Omental fat pad (tissue), 4 donors: ENCODE measurements around the gene PLA2G2D. TPM values are rescaled to one million over a fixed set of nuclear protein-coding genes. Genes with fewer than 3 reads are reported as not detected.

Experiments
- ATAC-seq: fragments of 150-250 bp; one replicate; pipeline ENCODE4 v1.9.1; 2016; ENCODE audit warnings: mild to moderate bottlenecking, moderate library complexity; ENCODE audit not compliant: low FRiP score
- DNase-seq: peaks from one replicate; pipeline ENCODE4 v3.0.0-alpha.2; 2019; ENCODE audit warnings: low spot score
- total RNA-seq, 4 donors: library from RNA; depleted of rRNA; stranded (reverse); fragments of >200 nt; gene quantifications; one replicate each; pipeline ENCODE4 v1.1.0, GENCODE V29; 2016
- TF ChIP-seq, protein P1 (sequence below), 3 donors: fragments of 450-650 bp; IDR thresholded peaks; one replicate each; pipeline ENCODE4 v1.5.1; 2016 to 2017; ENCODE audit warnings: antibody characterized with exemption in 3 of 3, mild to moderate bottlenecking in 3 of 3, moderate library complexity in 2 of 3

Gene PLA2G2D
- total RNA-seq, 4 donors from 2014 or later, result not detected

DNA sequence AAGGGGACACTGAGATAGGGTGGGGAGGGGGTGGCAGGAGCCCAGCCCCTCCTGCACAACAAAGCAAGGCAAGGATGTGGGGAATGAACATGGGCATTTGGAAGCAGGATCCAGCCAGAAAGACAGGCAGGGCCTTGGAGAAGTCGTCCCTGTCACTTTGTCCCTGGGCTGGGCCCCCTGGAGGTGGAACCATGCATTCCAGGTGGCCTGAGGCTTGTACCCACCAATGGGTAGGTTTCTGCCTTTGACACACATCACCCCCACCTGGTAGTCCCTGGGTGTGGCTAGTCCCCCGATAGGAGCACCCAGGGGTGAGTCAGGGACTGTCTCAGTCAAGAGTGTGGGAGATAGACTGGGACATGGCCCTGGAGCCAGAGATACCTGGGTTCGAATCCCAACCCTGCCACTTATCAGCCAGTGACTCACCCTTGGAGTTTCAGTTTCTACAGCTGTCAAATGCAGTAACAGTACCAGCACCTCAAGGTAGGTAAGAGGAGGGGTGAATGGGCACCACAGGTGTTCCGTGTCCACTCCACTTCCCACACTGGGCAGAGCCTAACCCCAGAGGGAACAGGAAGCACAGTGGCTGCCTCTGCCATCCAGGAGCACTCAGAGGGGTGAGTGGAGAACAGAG lies 10.0 kb downstream of the PLA2G2D start:
- no peak for ATAC-seq
- DNase-seq, result no peak
- TF ChIP-seq, protein P1, sequence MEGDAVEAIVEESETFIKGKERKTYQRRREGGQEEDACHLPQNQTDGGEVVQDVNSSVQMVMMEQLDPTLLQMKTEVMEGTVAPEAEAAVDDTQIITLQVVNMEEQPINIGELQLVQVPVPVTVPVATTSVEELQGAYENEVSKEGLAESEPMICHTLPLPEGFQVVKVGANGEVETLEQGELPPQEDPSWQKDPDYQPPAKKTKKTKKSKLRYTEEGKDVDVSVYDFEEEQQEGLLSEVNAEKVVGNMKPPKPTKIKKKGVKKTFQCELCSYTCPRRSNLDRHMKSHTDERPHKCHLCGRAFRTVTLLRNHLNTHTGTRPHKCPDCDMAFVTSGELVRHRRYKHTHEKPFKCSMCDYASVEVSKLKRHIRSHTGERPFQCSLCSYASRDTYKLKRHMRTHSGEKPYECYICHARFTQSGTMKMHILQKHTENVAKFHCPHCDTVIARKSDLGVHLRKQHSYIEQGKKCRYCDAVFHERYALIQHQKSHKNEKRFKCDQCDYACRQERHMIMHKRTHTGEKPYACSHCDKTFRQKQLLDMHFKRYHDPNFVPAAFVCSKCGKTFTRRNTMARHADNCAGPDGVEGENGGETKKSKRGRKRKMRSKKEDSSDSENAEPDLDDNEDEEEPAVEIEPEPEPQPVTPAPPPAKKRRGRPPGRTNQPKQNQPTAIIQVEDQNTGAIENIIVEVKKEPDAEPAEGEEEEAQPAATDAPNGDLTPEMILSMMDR (IDR thresholded peaks at IDR 0.05), result no peak

DNA sequence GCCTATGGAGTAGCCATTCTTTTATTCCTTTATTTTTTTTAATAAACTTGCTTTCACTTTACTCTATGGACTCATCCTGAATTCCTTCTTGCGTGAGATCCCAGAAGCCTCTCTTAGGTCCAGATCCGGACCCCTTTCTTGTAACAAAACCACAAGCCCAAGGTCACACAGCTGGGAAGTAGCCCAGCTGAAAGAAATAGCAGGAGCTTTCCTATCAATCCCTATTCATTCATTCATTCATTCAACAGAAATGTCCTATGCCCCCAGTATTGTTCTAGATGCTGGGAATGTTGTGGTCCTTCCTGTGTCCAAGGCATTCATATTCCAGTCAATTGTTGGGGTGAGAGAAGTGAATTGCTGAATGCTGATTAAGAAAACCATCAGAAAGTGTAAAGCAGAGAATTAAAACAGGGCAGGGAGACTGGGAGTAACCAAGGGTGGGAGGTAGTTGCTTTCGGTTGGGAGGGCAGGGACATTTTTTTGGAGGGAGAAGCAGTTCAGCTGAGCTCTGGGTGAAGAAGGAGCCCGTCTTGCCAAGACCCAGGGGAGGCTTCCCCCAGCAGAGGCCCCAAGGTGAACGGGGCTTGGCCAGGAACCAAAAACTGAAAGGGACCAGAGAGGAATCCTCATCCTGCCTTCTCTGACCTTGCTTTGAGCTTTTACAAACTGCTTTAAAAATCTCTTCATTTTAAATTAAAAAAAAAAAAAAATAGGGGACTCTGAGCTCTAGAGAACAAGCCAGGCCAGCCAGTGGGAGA lies 10.8 kb downstream of the PLA2G2D start:
- no peak for DNase-seq
- TF ChIP-seq, protein P1 (IDR thresholded peaks at IDR 0.05), result no peak
- no peak for ATAC-seq

DNA sequence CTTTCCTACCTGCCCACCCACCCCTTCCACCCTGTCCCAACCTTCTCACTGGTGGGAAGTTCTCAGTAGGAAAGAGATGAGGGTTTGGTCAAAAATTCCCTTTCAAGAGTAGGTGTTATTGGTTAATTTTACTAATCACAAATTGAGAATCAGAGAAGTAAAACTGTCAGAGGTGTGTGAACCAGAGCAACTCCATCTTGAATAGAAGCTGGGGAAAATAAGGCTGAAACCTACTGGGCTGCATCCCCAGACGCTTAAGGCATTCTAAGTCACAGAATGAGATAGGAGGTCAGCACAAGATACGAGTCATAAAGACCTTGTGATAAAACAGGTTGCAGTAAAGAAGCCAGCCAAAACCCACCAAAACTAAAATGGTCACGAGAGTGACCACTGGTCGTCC lies 11.5 kb downstream of the PLA2G2D start:
- DNase-seq, result no peak
- TF ChIP-seq, protein P1 (IDR thresholded peaks at IDR 0.05), result no peak
- ATAC-seq, result no peak

DNA sequence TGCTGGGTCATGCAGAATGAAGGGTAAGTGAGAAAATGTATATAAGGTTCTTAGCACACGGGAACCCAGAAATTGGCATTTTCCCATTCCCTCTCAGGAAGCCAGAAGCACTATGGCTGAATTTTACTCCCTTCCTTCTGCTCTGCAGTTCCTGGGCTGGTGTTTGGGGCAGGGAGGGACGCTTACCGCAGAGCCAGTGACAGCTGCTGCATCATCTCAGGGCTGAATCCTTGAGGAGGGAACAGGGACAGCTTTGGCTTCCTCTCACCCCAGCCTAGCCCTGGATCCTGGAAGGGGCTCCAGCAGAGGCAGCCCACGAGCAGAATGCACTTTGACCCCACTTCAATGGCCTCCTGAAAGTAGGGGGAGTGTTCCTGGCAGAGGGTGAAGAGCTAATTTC lies 12.0 kb downstream of the PLA2G2D start:
- no peak for DNase-seq
- TF ChIP-seq, protein P1 (IDR thresholded peaks at IDR 0.05), result no peak
- ATAC-seq, result no peak

DNA sequence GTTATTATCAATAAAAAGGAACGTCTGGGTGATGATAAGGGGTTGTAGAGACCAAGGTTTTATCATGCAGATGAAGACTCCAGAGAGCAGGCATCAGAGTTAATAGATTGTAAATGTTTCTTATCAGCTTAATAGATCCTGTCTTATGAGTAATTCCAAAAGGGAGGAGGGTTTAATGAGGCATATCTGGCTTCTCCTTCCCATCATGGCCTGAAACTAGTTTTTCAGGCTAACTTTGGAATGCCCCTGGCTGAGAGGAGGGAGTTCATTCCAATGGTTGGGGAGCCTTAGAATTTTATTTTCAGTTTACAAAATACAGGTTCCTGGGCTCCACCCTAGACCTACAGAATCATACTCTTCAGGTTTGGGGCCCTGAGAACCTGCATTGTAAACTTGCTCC lies 13.5 kb downstream of the PLA2G2D start:
- DNase-seq, result no peak
- TF ChIP-seq, protein P1 (IDR thresholded peaks at IDR 0.05), result no peak
- ATAC-seq, result no peak

DNA sequence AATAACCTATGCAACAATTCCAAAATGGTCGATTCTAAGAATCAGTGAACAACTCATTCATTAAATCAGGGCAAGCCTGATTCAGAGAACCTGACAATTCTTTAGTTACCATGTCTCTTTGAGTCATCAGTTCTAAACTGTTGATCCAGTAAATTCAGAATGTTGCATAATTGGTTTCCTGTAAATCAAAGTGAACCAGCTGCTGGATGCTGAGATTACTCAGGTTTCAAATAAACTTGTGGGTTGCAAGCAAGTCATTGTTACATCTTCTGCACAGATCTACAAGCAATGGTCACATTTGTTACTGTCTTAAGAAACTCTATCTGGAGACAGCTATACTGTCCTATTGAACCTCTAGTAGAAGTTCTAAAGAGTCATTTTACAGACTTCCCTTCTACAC lies 16.5 kb downstream of the PLA2G2D start:
- ATAC-seq, result peak; percentile 66
- TF ChIP-seq, protein P1 (IDR thresholded peaks at IDR 0.05), result no peak
- no peak for DNase-seq
